ENCODE results near the gene RPL7L1. TPM values are rescaled to one million over a fixed set of nuclear protein-coding genes. Genes with fewer than 3 reads are reported as not detected.
"Not testable (repeated sequence)": the region's sequence is repeated elsewhere in the genome, so short reads cannot be mapped to it uniquely, and the experiment has no call there.

The RPL7L1 gene
- total and polyA plus RNA-seq, 5 donors from 2014 or later = 48.4 to 64.4 (median 56.1) TPM

DNA sequence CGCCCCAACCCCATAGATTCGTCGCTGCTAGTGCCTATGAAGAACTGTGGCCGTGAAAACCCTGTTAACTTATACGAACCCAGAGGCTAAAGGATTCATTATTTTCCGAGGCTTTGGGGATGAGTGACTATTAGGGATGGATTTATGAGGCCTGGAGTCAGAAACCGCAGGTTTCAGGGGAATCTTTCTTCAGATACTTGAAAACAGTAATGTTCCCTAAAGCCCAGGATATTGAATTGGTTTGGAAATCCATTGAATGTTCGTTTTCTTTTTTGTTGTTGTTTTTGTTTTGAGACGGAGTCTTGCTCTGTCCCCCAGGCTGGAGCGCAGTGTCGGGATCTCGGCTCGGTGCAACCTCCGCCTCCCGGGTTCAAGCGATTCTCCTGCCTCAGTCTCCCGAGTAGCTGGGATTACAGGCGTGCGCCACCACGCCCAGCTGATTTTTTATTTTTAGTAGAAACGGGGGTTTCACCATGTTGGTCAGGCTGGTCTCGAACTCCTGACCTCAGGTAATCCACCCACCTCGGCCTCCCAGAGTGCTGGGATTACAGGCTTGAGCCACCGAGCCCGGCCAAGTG, 913 bp downstream of the RPL7L1 start:
- peak overlapping the region; percentile 98 for H3K4me3 ChIP-seq (ENCODE audit: low read depth, low read length)
- H3K27me3 ChIP-seq (ENCODE audit: control insufficient read depth, insufficient read depth, low read length); H3K9me3 Mint-ChIP-seq; H3K9me3 ChIP-seq (ENCODE audit: control insufficient read depth in 2 of 2, low read length in 2 of 2); H3K27me3 Mint-ChIP-seq; DNase-seq; ATAC-seq (ENCODE audit: low read depth in 2 of 2): not testable (repeated sequence)
- H3K36me3 ChIP-seq (ENCODE audit: control insufficient read depth, insufficient read depth, low read length) = peaks cover 33% of the 10 kb centered on the region
- H3K4me1 ChIP-seq (ENCODE audit: control insufficient read depth, insufficient read depth, low read length, poor library complexity, severe bottlenecking) = peaks cover 23% of the 10 kb centered on the region
- Mint-ChIP-seq H3K4me1 (peaks cover 0 to 39% (median 14%) of the 10 kb centered on the region in 4 donors), H3K27ac (peak overlapping the region; percentile 99 to 100 (median 99)), H3K4me3 (peak overlapping the region; percentile 93 to 99 (median 97)), H3K36me3 (peaks cover 25% of the 10 kb centered on the region)
- H3K27ac ChIP-seq (ENCODE audit: insufficient read depth, low read length, poor library complexity, severe bottlenecking) = peak overlapping the region; percentile 93

DNA sequence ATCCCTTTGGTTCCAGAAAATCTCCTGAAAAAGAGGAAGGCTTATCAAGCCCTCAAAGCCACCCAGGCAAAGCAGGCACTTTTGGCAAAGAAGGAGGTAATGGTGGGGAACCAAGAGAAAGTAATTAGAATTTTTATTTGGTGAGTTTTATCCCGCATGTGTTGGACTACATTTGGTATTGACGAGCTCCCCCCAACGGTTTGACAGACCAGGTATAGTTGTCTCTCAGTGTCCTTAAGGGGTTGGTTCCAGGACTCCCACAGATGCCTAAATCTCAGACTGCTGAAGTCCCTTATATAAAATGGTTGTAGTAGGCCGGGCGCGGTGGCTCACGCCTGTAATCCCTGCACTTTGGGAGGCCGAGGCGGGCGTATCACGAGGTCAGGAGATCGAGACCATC, 1.5 kb downstream of the RPL7L1 start:
- Histone ChIP-seq H3K4me3 (ENCODE audit: low read depth, low read length) (peak overlapping the region; percentile 98), H3K4me1 (ENCODE audit: control insufficient read depth, insufficient read depth, low read length, poor library complexity, severe bottlenecking) (peaks cover 23% of the 10 kb centered on the region), H3K27ac (ENCODE audit: insufficient read depth, low read length, poor library complexity, severe bottlenecking) (peak overlapping the region; percentile 93), H3K36me3 (ENCODE audit: control insufficient read depth, insufficient read depth, low read length) (peaks cover 39% of the 10 kb centered on the region)
- H3K27ac Mint-ChIP-seq = peak overlapping the region; percentile 99 to 100 (median 99)
- peak overlapping the region; percentile 93 to 99 (median 97) for H3K4me3 Mint-ChIP-seq
- peaks cover 27% of the 10 kb centered on the region for H3K36me3 Mint-ChIP-seq
- ATAC-seq (ENCODE audit: low read depth in 2 of 2); H3K27me3 ChIP-seq (ENCODE audit: control insufficient read depth, insufficient read depth, low read length); H3K27me3 Mint-ChIP-seq; H3K9me3 ChIP-seq (ENCODE audit: control insufficient read depth in 2 of 2, low read length in 2 of 2); H3K9me3 Mint-ChIP-seq; DNase-seq: not testable (repeated sequence)
- peaks cover 0 to 39% (median 15%) of the 10 kb centered on the region in 4 donors for H3K4me1 Mint-ChIP-seq

DNA sequence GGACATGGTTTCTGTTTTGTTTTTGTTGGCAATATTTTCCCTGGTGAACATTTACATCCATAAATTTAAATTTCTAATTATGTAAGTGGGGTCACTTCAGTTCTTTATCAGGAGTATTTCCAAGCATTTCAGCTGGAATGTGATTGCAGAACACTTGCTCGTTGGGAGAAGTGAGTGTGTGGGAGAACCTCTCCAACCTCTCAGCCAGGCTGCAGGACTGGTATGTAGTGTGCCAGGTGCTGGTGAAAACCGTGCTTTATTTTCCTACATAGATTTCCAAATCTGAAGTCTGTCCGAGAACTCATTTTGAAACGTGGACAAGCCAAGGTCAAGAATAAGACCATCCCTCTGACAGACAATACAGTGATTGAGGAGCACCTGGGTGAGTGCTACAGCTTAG, 6.3 kb downstream of the RPL7L1 start:
- peaks cover 46% of the 10 kb centered on the region for H3K36me3 ChIP-seq (ENCODE audit: control insufficient read depth, insufficient read depth, low read length)
- no peaks in the 10 kb centered on the region for H3K27me3 Mint-ChIP-seq
- DNase-seq = no peak
- H3K4me3 Mint-ChIP-seq = peak overlapping the region in 1 of 4 donors; percentile 8
- peaks cover 0 to 44% (median 15%) of the 10 kb centered on the region in 4 donors for H3K4me1 Mint-ChIP-seq
- no peak overlapping the region for H3K4me3 ChIP-seq (ENCODE audit: low read depth, low read length)
- no peak overlapping the region for H3K27ac Mint-ChIP-seq
- H3K9me3 Mint-ChIP-seq = no peaks in the 10 kb centered on the region
- no peak for ATAC-seq (ENCODE audit: low read depth in 2 of 2)
- H3K4me1 ChIP-seq (ENCODE audit: control insufficient read depth, insufficient read depth, low read length, poor library complexity, severe bottlenecking) = peaks cover 23% of the 10 kb centered on the region
- H3K36me3 Mint-ChIP-seq = peaks cover 28% of the 10 kb centered on the region
- H3K27ac ChIP-seq (ENCODE audit: insufficient read depth, low read length, poor library complexity, severe bottlenecking) = no peak overlapping the region
- H3K9me3 ChIP-seq (ENCODE audit: control insufficient read depth in 2 of 2, low read length in 2 of 2) = no peaks in the 10 kb centered on the region
- no peaks in the 10 kb centered on the region for H3K27me3 ChIP-seq (ENCODE audit: control insufficient read depth, insufficient read depth, low read length)

DNA sequence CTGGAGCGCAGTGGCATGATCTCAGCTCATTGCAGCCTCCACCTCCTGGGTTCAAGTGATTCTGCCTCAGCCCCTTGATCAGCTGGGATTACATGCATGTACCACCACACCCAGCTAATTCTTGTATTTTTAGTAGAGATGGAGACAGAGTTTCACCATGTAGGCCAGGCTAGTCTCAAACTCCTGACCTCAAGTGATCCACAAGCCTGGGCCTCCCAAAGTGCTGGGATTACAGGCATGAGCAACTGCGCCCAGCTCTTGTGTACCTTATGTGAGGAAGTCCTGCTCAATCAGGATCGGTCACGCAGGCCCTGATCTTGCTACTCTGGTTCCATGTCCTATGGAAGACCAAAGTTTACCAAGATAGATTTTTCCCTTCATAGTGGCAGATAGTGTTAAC, 8.8 kb downstream of the RPL7L1 start:
- H3K36me3 Mint-ChIP-seq = peaks cover 23% of the 10 kb centered on the region
- H3K27ac ChIP-seq (ENCODE audit: insufficient read depth, low read length, poor library complexity, severe bottlenecking); H3K4me3 ChIP-seq (ENCODE audit: low read depth, low read length); H3K27me3 ChIP-seq (ENCODE audit: control insufficient read depth, insufficient read depth, low read length); H3K27ac Mint-ChIP-seq; H3K27me3 Mint-ChIP-seq; H3K9me3 ChIP-seq (ENCODE audit: control insufficient read depth in 2 of 2, low read length in 2 of 2); H3K9me3 Mint-ChIP-seq; ATAC-seq (ENCODE audit: low read depth in 2 of 2); DNase-seq: not testable (repeated sequence)
- Histone ChIP-seq H3K36me3 (ENCODE audit: control insufficient read depth, insufficient read depth, low read length) (peaks cover 32% of the 10 kb centered on the region), H3K4me1 (ENCODE audit: control insufficient read depth, insufficient read depth, low read length, poor library complexity, severe bottlenecking) (peaks cover 17% of the 10 kb centered on the region)
- peaks cover 0 to 47% (median 17%) of the 10 kb centered on the region in 4 donors for H3K4me1 Mint-ChIP-seq
- peak overlapping the region in 2 of 4 donors; percentile 32 to 92 for H3K4me3 Mint-ChIP-seq

DNA sequence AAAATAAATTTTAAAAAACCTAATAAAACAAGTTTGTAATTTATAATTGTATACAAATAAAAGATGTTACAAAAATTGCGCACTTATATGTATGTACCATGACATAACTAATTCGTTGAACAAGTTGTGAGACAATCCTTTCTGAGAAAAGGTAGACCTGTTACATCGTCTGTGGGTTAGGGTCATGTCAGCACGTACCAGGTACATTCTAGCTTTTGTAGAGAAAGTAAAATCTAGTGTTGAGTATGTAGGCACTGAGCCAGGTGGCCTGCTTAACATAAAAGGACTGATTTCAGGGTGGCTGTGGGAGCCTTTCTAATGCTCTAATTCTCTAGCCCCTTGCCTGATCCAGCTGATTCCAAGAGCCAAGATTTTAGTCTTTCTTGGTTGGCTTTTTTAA, 10.4 kb downstream of the RPL7L1 start:
- peak overlapping the region; percentile 93 to 98 (median 96) for H3K27ac Mint-ChIP-seq
- H3K4me3 Mint-ChIP-seq = peak overlapping the region; percentile 92 to 98 (median 96)
- Histone ChIP-seq H3K27me3 (ENCODE audit: control insufficient read depth, insufficient read depth, low read length) (no peaks in the 10 kb centered on the region), H3K27ac (ENCODE audit: insufficient read depth, low read length, poor library complexity, severe bottlenecking) (peak overlapping the region; percentile 84), H3K36me3 (ENCODE audit: control insufficient read depth, insufficient read depth, low read length) (peaks cover 16% of the 10 kb centered on the region), H3K4me3 (ENCODE audit: low read depth, low read length) (peak overlapping the region; percentile 84), H3K9me3 (ENCODE audit: control insufficient read depth in 2 of 2, low read length in 2 of 2) (no peaks in the 10 kb centered on the region), H3K4me1 (ENCODE audit: control insufficient read depth, insufficient read depth, low read length, poor library complexity, severe bottlenecking) (peaks cover 17% of the 10 kb centered on the region)
- peak in 1 of 2 donors; percentile 7 for ATAC-seq (ENCODE audit: low read depth in 2 of 2)
- H3K9me3 Mint-ChIP-seq = no peaks in the 10 kb centered on the region
- DNase-seq = peak in 1 of 3 donors; percentile 34
- H3K36me3 Mint-ChIP-seq = peaks cover 8% of the 10 kb centered on the region
- H3K27me3 Mint-ChIP-seq = no peaks in the 10 kb centered on the region
- peaks cover 0 to 33% (median 10%) of the 10 kb centered on the region in 4 donors for H3K4me1 Mint-ChIP-seq

DNA sequence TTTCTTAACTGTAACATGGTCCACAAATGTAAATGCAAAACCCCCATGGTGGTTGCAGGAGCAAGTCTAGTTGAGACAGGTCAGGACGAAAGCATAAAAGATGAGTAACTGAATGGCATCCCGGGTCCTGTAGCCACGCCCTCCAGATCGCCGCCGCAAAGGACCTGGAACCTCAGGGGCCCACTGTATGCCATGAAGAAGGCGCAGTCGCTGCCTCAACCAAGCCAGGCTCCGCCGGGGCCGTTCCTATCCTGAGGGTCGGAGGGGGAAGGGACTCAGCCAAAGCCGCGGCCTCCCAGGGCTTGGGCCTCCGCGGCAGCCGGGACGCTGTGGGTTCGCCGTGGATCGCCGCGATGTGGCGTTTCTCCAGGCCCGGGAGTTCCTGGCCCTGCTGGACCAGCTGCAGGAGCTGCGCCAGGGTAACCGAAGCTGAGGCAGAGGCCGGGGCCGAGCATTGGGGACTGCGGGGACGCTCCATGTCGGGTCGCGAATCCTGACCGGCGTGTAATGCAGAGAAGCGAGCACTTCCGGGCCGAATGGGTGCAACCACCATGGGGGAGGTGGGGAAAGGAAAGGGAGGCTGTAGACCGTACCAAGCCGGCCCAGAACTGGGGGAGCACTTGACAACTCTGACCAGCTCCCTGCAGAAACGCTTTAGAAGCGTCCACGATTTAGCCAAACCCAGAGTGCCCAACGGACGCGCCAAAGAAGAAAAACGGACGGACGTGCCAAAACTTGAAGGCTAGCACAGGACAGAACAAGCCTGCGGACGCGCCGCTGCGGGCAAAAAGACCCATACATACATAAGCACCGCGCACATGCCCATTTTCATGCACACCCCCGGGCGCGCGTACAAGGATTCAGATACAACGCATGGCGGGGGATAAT, 11.1 kb downstream of the RPL7L1 start:
- Mint-ChIP-seq H3K4me1 (peaks cover 0 to 32% (median 10%) of the 10 kb centered on the region in 4 donors), H3K27me3 (no peaks in the 10 kb centered on the region), H3K4me3 (peak overlapping the region; percentile 92 to 98 (median 96)), H3K36me3 (peaks cover 7% of the 10 kb centered on the region), H3K9me3 (no peaks in the 10 kb centered on the region), H3K27ac (peak overlapping the region; percentile 93 to 98 (median 96))
- peak; percentile 82 to 97 (median 90) for DNase-seq
- H3K4me3 ChIP-seq (ENCODE audit: low read depth, low read length) = peak overlapping the region; percentile 84
- peaks cover 17% of the 10 kb centered on the region for H3K4me1 ChIP-seq (ENCODE audit: control insufficient read depth, insufficient read depth, low read length, poor library complexity, severe bottlenecking)
- ATAC-seq (ENCODE audit: low read depth in 2 of 2) = peak; percentile 95 to 96
- peak overlapping the region; percentile 84 for H3K27ac ChIP-seq (ENCODE audit: insufficient read depth, low read length, poor library complexity, severe bottlenecking)
- no peaks in the 10 kb centered on the region for H3K27me3 ChIP-seq (ENCODE audit: control insufficient read depth, insufficient read depth, low read length)
- no peaks in the 10 kb centered on the region for H3K9me3 ChIP-seq (ENCODE audit: control insufficient read depth in 2 of 2, low read length in 2 of 2)
- peaks cover 10% of the 10 kb centered on the region for H3K36me3 ChIP-seq (ENCODE audit: control insufficient read depth, insufficient read depth, low read length)

DNA sequence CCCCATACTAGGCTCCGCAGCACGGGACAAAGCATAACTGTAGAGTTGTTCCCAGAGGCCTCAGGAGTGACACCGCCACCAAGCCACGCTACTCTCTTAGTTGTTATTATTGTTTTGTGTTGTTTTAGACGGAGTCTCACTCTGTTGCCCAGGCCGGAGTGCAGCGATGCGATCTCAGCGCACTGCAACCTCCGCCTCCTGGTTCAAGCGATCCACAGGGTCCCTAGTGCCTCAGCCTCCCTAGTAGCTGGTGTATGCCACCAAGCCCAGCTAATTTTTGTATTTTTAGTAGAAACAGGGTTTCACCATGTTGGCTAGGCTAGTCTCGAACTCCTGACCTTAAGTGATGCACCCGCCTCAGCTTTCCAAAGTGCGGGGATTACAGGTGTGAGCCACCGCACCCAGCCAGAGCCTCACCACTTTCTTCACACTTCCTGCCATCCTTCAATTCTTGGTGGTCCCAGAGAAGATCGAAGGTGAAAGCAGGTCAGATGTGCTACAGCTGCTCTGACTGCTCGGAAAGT, 11.8 kb downstream of the RPL7L1 start:
- Mint-ChIP-seq H3K4me1 (peaks cover 0 to 32% (median 7%) of the 10 kb centered on the region in 4 donors), H3K36me3 (peaks cover 1% of the 10 kb centered on the region), H3K27ac (peak overlapping the region; percentile 93 to 98 (median 96)), H3K27me3 (no peaks in the 10 kb centered on the region), H3K9me3 (no peaks in the 10 kb centered on the region), H3K4me3 (peak overlapping the region; percentile 92 to 98 (median 96))
- H3K4me3 ChIP-seq (ENCODE audit: low read depth, low read length) = peak overlapping the region; percentile 84
- H3K27me3 ChIP-seq (ENCODE audit: control insufficient read depth, insufficient read depth, low read length) = no peaks in the 10 kb centered on the region
- no peaks in the 10 kb centered on the region for H3K9me3 ChIP-seq (ENCODE audit: control insufficient read depth in 2 of 2, low read length in 2 of 2)
- DNase-seq (no peak), ATAC-seq (ENCODE audit: low read depth in 2 of 2) (no peak)
- H3K36me3 ChIP-seq (ENCODE audit: control insufficient read depth, insufficient read depth, low read length) = peaks cover 4% of the 10 kb centered on the region
- peak overlapping the region; percentile 84 for H3K27ac ChIP-seq (ENCODE audit: insufficient read depth, low read length, poor library complexity, severe bottlenecking)
- peaks cover 17% of the 10 kb centered on the region for H3K4me1 ChIP-seq (ENCODE audit: control insufficient read depth, insufficient read depth, low read length, poor library complexity, severe bottlenecking)

All from CD4-positive, CD25-positive, alpha-beta regulatory T cell (primary cell).